Dendritic cell treated with granulocyte-macrophage colony-stimulating factor and Interleukin-4, amounts not matched to agents 40 ng/mL and 50 ng/mL, for 4 days (primary cell): Measurements from ENCODE around the gene IDS.
"Not testable (repeated sequence)": the region's sequence is repeated elsewhere in the genome, so short reads cannot be mapped to it uniquely, and the experiment has no call there.

ENCODE experiments used
- H3K27ac Mint-ChIP-seq: one replicate; pipeline ENCODE4 v1.8.0; 2022; ENCODE audit warnings: mild to moderate bottlenecking, mixed read lengths
- H3K27me3 Mint-ChIP-seq: one replicate; pipeline ENCODE4 v1.8.0; 2022; ENCODE audit warnings: mild to moderate bottlenecking, mixed read lengths
- H3K36me3 Mint-ChIP-seq: one replicate; pipeline ENCODE4 v1.8.0; 2022; ENCODE audit warnings: low read depth, mixed read lengths
- H3K4me1 Mint-ChIP-seq: one replicate; pipeline ENCODE4 v1.8.0; 2022; ENCODE audit warnings: low read depth, mixed read lengths
- H3K4me3 Mint-ChIP-seq: one replicate; pipeline ENCODE4 v1.8.0; 2022; ENCODE audit warnings: mild to moderate bottlenecking, moderate library complexity, mixed read lengths
- H3K9me3 Mint-ChIP-seq: one replicate; pipeline ENCODE4 v1.8.0; 2022; ENCODE audit warnings: mixed read lengths
- intact Hi-C: fragments of 100-400 bp; cut with micrococcal nuclease; formaldehyde crosslinking; loops from one replicate; pipeline ENCODE4 v1.15.0; 2022

IDS gene

DNA sequence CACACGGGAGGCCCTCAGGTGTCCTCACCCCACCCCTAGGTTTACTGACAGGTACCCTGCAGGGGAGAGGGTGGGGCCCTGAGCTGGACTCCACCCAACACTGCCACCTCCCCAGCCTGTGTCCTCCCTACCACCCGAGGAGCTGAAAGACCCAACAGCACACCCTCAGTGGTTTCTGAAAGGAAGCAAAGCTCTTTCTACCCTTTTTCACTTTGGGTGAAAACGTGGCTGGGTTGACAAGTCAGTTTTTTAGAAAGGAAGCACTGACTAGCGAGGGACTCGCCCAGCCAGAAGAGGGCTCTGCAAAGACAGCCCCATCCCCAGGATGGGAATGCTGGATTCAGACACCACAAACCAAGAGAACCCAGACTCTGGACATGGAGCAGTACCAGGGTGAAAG lies 2.2 kb downstream of the IDS start:
- Mint-ChIP-seq H3K27ac (peak overlapping the region; percentile 32), H3K4me1 (peaks cover 14% of the 10 kb centered on the region)
- intact Hi-C loops, H3K9me3 Mint-ChIP-seq, H3K36me3 Mint-ChIP-seq, H3K4me3 Mint-ChIP-seq, H3K27me3 Mint-ChIP-seq: not testable (repeated sequence)

- Mint-ChIP-seq H3K36me3 (peaks cover 8% of the 10 kb centered on the region), H3K4me1 (peaks cover 12% of the 10 kb centered on the region), H3K9me3 (no peaks in the 10 kb centered on the region), H3K27me3 (no peaks in the 10 kb centered on the region), H3K4me3 (no peak overlapping the region), H3K27ac (no peak overlapping the region)
- intact Hi-C loops, result no loop called here
Observed at GRCh38 chrX:149499766-149500165, 5.3 kb downstream of the IDS start.

- Mint-ChIP-seq H3K27ac (no peak overlapping the region), H3K36me3 (no peaks in the 10 kb centered on the region), H3K27me3 (no peaks in the 10 kb centered on the region), H3K4me1 (peaks cover 5% of the 10 kb centered on the region), H3K4me3 (no peak overlapping the region), H3K9me3 (no peaks in the 10 kb centered on the region)
- intact Hi-C loops, result no loop called here
Observed at GRCh38 chrX:149498767-149499166, 6.3 kb downstream of the IDS start.

GRCh38 chrX:149497626-149498025 lies 7.5 kb downstream of the IDS start:
- Mint-ChIP-seq H3K4me1 (peaks cover 5% of the 10 kb centered on the region), H3K9me3 (no peaks in the 10 kb centered on the region), H3K36me3 (no peaks in the 10 kb centered on the region), H3K27ac (no peak overlapping the region), H3K27me3 (no peaks in the 10 kb centered on the region), H3K4me3 (no peak overlapping the region)
- intact Hi-C loops, result no loop called here

DNA sequence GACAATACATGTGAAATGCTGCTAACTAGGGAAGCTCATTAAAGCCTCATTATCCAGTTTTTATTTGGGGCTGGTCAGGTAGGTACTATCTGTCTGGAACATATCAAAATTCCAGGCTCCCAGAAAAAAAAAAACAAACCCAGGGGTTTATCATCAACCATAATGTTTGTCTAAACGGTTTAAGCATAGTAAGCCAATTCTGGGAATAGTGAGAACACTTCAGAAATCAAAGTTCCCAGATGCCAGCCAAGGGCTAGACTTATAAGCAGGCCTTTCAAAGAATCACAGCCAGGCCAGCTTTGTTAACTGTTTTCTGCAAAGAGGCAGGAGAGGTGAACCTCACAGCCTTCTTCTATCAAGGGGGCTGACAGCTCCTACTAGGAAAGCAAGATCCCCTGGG lies 8.1 kb downstream of the IDS start:
- no peak overlapping the region for H3K4me3 Mint-ChIP-seq
- no peaks in the 10 kb centered on the region for H3K36me3 Mint-ChIP-seq
- peaks cover 5% of the 10 kb centered on the region for H3K4me1 Mint-ChIP-seq
- intact Hi-C loops, result no loop called here
- no peak overlapping the region for H3K27ac Mint-ChIP-seq
- H3K27me3 Mint-ChIP-seq, result no peaks in the 10 kb centered on the region
- no peaks in the 10 kb centered on the region for H3K9me3 Mint-ChIP-seq

- no peaks in the 10 kb centered on the region for H3K27me3 Mint-ChIP-seq
- H3K4me1 Mint-ChIP-seq, result no peaks in the 10 kb centered on the region
- H3K4me3 Mint-ChIP-seq, result no peak overlapping the region
- H3K9me3 Mint-ChIP-seq, result no peaks in the 10 kb centered on the region
- no peak overlapping the region for H3K27ac Mint-ChIP-seq
- intact Hi-C loops, result no loop called here
- no peaks in the 10 kb centered on the region for H3K36me3 Mint-ChIP-seq
Observed at GRCh38 chrX:149495573-149496071, 9.5 kb downstream of the IDS start.

DNA sequence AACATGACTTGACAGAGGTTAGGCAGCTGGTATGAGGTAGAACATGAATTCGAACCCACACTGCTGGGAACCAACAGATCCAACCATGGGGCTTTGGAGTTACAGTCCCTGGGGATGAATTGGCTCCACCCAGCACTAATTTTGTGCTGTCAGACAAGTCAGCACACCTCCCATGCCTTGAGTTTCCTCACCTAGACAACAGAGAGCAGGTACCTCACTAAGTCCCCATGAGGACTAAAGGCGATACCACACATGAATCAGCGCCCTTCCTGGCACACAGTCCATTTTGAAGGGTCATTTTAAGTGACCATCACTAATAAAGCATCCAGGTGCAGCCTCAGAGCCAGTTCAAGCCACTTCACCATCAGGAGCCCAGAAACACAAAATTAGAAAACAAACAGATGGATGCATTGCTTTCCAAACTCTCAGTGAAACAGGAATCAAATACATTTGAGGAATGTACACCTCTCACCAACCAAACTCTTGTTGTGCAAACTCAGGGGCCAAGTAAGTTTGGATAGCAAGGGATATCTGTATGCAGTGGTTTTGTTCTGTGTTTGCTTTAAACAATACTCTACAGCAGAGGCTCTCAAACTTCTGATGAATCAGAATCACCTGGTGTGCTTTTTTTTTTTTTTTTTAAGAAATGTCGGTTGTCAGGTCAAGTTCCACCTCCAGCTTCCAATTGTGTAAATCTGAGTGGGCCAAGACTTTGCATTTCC lies 10.1 kb downstream of the IDS start:
- Mint-ChIP-seq H3K36me3 (no peaks in the 10 kb centered on the region), H3K4me3 (no peak overlapping the region)
- intact Hi-C loops, result no loop called here

GRCh38 chrX:149493567-149494562 lies 11.2 kb downstream of the IDS start:
- Mint-ChIP-seq H3K27me3 (no peaks in the 10 kb centered on the region), H3K27ac (no peak overlapping the region), H3K36me3 (no peaks in the 10 kb centered on the region)

More for the DNA sequence above, 10.1 kb downstream of the IDS start:
- Mint-ChIP-seq H3K9me3 (no peaks in the 10 kb centered on the region), H3K4me1 (no peaks in the 10 kb centered on the region), H3K27me3 (no peaks in the 10 kb centered on the region), H3K27ac (no peak overlapping the region)

GRCh38 chrX:149491812-149492211 lies 13.3 kb downstream of the IDS start:
- Mint-ChIP-seq H3K27me3 (no peaks in the 10 kb centered on the region), H3K27ac (no peak overlapping the region), H3K36me3 (peaks cover 8% of the 10 kb centered on the region), H3K9me3 (no peaks in the 10 kb centered on the region), H3K4me3 (no peak overlapping the region), H3K4me1 (no peaks in the 10 kb centered on the region)
- intact Hi-C loops, result no loop called here

More at GRCh38 chrX:149493567-149494562, 11.2 kb downstream of the IDS start:
- H3K4me3 Mint-ChIP-seq, result no peak overlapping the region
- H3K4me1 Mint-ChIP-seq, result no peaks in the 10 kb centered on the region
- no peaks in the 10 kb centered on the region for H3K9me3 Mint-ChIP-seq
- intact Hi-C loops, result no loop called here

GRCh38 chrX:149490100-149490499 lies 15.0 kb downstream of the IDS start:
- intact Hi-C loops, result no loop called here
- Mint-ChIP-seq H3K36me3 (peaks cover 25% of the 10 kb centered on the region), H3K27ac (no peak overlapping the region), H3K27me3 (no peaks in the 10 kb centered on the region), H3K4me1 (no peaks in the 10 kb centered on the region), H3K9me3 (no peaks in the 10 kb centered on the region), H3K4me3 (no peak overlapping the region)

DNA sequence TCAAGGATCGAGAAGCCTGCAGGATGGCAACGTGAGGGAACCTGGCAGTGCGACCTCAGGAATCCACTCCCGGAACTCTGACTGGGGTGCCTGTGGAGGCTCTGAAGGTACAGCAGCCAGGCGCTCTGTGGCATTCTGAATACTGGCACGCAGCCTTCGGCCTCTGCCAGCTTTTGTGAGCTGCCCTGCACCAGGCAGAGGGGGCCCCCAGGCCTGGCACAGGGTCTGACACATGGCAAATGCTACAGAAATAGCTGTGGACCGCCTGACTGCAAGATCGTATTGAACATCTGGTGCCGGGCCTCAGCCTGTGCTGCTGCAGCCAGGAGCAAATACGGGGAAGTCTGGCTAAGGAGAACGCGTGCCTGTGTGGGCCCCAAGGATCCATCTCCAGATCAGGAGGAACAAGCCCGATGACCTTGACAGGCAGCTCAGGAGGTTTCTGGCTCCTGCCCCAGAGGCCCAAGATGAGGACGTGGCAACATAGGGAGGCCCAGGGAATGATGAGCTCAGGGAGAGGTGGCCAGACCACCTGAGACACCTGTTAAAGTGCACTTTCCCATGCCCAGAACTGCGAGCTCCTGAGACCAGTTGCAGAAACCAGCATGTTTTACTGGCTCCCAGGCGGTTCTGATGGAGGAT lies 16.6 kb downstream of the IDS start:
- peaks cover 39% of the 10 kb centered on the region for H3K36me3 Mint-ChIP-seq
- H3K4me3 Mint-ChIP-seq, H3K27ac Mint-ChIP-seq, H3K4me1 Mint-ChIP-seq, H3K9me3 Mint-ChIP-seq, H3K27me3 Mint-ChIP-seq, intact Hi-C loops: not testable (repeated sequence)

DNA sequence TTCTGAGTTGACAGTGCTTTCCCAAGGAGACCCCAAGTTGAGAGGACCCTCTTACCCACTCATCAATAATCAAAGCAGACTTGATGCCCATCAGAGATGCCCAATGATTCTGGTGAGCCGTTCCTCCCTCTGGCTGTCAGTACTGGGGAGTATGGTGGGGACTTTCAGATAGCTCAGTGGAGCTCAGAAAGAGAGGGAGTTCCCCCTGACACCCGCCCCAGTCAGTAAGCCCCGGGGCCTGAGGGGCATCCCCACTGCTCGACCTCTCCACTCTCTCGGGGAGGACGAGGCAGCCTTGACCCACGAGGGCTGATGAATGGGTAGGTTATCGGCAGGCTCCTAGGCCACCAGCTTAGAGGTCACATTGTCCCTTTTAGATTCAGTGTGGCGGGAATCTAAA lies 17.1 kb downstream of the IDS start:
- H3K27me3 Mint-ChIP-seq, H3K9me3 Mint-ChIP-seq, H3K27ac Mint-ChIP-seq, intact Hi-C loops, H3K4me3 Mint-ChIP-seq, H3K4me1 Mint-ChIP-seq: not testable (repeated sequence)
- peaks cover 44% of the 10 kb centered on the region for H3K36me3 Mint-ChIP-seq

GRCh38 chrX:149487292-149487691 lies 17.8 kb downstream of the IDS start:
- H3K27me3 Mint-ChIP-seq, result no peaks in the 10 kb centered on the region
- no peaks in the 10 kb centered on the region for H3K4me1 Mint-ChIP-seq
- no peak overlapping the region for H3K4me3 Mint-ChIP-seq
- no peaks in the 10 kb centered on the region for H3K9me3 Mint-ChIP-seq
- no peak overlapping the region for H3K27ac Mint-ChIP-seq
- H3K36me3 Mint-ChIP-seq, result peaks cover 51% of the 10 kb centered on the region
- intact Hi-C loops, result no loop called here

GRCh38 chrX:149476513-149476912 lies 28.6 kb downstream of the IDS start:
- no peak overlapping the region for H3K27ac Mint-ChIP-seq
- H3K4me3 Mint-ChIP-seq, result no peak overlapping the region
- intact Hi-C loops, result loop anchor here (10.0 kb wide), 1 partner anchor 1542 kb away; no protein-coding TSS in a partner anchor
- no peaks in the 10 kb centered on the region for H3K4me1 Mint-ChIP-seq
- H3K36me3 Mint-ChIP-seq, result peaks cover 38% of the 10 kb centered on the region
- H3K9me3 Mint-ChIP-seq, result no peaks in the 10 kb centered on the region
- H3K27me3 Mint-ChIP-seq, result peaks cover 3% of the 10 kb centered on the region
